Omental fat pad (tissue), 4 donors: Measurements from ENCODE around the gene TMEM252. TPM values are rescaled to one million over a fixed set of nuclear protein-coding genes. Genes with fewer than 3 reads are reported as not detected.

Experiments
- ATAC-seq: fragments of 150-250 bp; one replicate; pipeline ENCODE4 v1.9.1; 2016; ENCODE audit warnings: mild to moderate bottlenecking, moderate library complexity; ENCODE audit not compliant: low FRiP score
- DNase-seq: peaks from one replicate; pipeline ENCODE4 v3.0.0-alpha.2; 2019; ENCODE audit warnings: low spot score
- total RNA-seq, 4 donors: library from RNA; depleted of rRNA; stranded (reverse); fragments of >200 nt; gene quantifications; one replicate each; pipeline ENCODE4 v1.1.0, GENCODE V29; 2016
- TF ChIP-seq, protein P1 (sequence below), 3 donors: fragments of 450-650 bp; IDR thresholded peaks; one replicate each; pipeline ENCODE4 v1.5.1; 2016 to 2017; ENCODE audit warnings: antibody characterized with exemption in 3 of 3, mild to moderate bottlenecking in 3 of 3, moderate library complexity in 2 of 3

TMEM252 gene, protein sequence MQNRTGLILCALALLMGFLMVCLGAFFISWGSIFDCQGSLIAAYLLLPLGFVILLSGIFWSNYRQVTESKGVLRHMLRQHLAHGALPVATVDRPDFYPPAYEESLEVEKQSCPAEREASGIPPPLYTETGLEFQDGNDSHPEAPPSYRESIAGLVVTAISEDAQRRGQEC
- not detected for total RNA-seq

DNA sequence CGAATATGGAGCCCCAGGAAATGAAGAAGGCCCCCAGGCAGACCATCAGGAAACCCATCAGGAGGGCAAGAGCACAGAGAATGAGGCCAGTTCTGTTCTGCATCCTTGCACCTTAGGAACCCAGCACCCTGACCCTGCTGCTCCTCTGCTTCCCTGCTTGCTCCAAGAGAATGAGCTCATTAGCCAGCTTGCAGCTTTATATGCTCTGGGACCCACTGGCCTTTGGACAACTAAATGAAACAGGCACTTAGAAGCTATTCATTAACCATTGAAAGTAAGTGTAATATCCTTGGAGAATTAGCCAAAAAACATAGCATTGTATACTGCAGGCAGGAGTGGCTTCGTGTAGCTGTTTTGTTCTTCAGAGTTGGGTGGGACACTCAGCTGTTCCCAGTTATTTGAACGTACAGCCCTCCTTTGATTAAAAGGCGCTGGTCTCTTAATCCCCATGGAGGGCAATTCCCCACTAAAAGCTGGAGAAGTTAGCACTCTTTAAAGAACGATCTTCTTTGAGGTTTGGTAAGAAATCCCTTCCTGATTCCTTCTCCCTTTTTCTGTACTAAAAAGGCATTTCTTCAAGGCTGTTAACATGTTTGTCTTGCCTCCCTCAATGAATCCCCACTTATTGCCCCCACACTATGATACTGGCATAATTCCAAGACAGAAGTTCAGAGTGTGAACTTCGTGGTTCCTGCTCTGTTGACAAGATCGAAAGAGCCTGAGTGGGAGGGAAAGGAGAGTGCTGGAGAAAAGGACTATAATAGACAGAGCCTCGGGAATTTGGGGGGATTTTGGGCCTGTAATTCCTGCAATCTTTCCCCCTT is at the start of gene TMEM252:
Gene TMEM252 (minus strand): TSS at position 172 of the 824 bp plus-strand sequence. CDS start 69 bp downstream, at position 103.
- ATAC-seq (no peak), DNase-seq (no peak)
- TF ChIP-seq, protein P1, sequence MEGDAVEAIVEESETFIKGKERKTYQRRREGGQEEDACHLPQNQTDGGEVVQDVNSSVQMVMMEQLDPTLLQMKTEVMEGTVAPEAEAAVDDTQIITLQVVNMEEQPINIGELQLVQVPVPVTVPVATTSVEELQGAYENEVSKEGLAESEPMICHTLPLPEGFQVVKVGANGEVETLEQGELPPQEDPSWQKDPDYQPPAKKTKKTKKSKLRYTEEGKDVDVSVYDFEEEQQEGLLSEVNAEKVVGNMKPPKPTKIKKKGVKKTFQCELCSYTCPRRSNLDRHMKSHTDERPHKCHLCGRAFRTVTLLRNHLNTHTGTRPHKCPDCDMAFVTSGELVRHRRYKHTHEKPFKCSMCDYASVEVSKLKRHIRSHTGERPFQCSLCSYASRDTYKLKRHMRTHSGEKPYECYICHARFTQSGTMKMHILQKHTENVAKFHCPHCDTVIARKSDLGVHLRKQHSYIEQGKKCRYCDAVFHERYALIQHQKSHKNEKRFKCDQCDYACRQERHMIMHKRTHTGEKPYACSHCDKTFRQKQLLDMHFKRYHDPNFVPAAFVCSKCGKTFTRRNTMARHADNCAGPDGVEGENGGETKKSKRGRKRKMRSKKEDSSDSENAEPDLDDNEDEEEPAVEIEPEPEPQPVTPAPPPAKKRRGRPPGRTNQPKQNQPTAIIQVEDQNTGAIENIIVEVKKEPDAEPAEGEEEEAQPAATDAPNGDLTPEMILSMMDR (IDR thresholded peaks at IDR 0.05), result no peak

DNA sequence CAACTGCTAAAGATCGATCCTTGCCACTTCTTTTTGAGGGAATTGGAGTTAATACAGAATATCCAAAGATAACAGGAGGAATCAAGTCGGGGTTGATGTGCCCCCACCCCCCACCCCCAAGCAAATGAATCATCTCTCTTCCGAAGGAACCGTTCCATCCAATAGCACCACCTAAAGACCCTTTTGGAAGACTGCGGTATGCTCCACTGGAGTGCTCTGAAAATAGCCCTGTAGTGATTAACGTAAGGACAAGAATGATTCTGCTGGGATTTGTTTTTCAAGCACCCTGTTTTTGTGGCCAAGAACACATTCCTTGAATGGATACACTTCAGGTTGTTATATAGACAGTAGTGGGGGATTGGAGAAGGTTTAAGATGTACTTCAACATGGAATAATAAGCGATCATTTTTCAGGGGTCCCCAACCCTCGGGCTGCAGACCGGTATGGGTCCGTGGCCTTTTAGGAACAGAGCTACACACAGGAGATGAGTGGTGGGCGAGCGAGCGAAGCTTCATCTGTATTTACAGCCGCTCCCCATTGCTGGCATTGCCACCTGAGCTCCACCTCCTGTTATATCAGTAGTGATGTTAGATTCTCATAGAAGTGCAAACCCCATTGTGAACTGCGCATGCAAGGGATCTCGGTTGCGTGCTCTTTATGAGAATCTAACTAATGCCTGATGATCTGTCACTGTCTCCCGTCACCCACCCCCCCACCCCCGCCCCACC is 44.5 kb upstream of the TMEM252 start:
- TF ChIP-seq, protein P1 (IDR thresholded peaks at IDR 0.05), result no peak
- no peak for DNase-seq
- ATAC-seq, result no peak

DNA sequence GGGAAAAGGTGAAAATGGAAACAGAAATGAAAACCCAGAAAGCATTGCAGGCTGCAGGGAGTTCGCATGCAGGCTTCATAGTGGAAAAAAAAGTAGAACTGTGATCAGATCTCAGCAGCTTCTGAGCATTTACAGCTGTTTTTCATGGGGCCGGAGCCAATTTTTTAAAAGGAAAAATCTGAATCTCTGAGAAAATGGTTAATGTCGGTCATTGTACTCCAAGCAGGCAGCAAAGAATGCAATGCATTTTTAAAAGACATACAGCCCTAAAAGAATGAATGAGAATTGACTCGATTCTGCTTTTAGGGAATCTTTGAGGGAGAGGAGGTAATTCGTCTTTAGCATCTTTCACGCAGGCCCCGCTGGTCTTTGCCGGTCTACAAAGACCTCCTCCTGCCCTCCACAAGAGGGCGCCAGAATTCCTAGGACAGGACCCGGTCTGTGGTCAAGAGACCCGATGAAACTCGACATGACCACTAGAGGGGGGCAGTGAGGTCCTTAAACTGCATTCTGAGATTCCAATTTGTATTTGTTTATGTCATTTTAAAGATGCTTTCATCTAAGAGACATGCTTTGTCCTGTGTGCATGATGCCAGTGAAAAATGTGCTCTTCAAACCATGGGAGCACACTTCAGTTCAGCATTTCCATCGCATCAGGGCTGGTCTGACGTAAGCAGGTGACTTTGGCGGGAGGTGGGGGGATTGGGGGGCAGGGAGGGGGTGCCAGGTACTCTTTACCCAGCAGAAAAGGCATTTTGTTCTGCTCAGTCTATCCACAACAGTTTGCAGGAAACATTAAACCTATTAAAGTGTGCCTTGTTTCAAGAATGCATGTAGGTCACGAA is 43.7 kb upstream of the TMEM252 start:
- DNase-seq (peak; percentile 70), ATAC-seq (peak; percentile 93)
- TF ChIP-seq, protein P1 (IDR thresholded peaks at IDR 0.05), result peak in 2 of 3 donors; percentile 46 to 95

DNA sequence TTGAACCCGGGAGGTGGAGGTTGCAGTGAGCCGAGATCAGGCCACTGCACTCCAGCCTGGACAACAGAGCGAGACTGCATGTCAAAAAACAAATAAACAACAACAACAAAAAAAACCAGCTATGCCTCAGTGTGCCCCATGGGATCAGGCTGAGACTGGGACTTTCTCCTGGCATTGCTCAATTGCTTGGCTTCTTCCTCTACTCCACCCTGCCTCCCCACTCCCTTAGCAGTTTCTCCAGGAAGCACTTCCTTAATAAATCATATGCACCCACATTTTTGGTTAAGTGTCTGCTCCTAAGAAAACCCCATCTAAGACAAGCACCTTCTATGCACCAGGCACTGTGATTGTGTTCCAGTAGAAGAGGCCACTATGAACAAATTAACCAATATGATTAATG is 41.0 kb upstream of the TMEM252 start:
- DNase-seq (no peak), ATAC-seq (no peak)
- TF ChIP-seq, protein P1 (IDR thresholded peaks at IDR 0.05), result no peak

DNA sequence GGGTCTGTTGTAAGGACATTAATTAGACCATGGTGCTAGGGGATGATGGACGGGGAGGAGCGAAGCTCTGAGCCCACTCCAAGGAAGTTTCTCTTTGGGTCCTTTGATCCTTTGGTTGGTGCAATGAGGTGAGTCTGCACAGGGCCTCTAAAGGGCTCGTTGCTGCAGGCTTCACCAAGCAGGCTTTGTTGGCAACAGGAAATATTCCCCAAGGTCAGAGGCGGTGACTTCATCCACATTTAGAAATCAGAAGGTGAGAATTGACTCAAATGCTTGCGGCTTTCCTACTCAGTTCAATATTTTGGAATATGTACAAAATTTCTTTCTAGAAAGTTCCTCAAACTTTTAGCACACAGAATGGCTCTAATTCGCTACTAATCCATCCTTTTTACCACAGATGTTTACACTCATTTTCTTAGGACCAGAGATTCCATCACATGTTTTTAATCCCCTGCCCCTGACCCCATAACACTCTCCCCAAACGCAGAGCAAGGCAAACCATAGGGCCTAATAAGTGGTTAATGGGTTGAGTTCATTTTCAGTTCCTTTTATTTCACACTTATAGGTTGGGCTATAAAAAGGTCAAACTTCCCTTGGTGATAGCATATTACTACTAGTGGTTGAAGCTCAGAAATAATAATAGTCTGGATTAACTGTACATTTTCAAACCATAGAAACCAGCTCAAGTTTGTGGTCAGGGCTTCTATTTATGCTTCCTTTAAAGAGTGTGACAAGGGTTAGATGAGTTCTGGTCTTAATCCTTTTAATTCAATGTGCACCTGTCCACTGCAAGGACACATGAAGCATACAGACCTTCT is 37.3 kb upstream of the TMEM252 start:
- TF ChIP-seq, protein P1 (IDR thresholded peaks at IDR 0.05), result no peak
- ATAC-seq (no peak), DNase-seq (no peak)

DNA sequence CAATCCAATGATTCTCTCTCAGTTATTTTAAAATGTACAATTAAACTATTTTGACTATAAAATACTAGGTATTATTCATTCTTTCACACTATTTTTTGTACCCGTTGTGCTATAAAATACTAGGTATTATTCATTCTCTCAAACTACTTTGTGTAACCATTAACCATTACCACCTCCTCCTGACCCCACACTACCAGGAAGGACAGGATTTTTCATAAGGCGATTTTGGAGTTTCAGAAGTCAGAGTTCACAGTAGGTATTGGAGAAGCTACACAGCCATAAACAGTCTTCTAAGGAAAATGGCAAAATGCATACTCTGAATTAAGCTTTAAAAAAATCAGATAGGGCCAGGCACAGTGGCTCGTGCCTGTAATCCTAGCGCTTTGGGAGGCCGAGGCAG is 35.1 kb upstream of the TMEM252 start:
- ATAC-seq, result no peak
- DNase-seq, result no peak
- TF ChIP-seq, protein P1 (IDR thresholded peaks at IDR 0.05), result no peak
